Epithelial cell of esophagus (primary cell): ENCODE measurements around the gene DIDO1.
"Not testable (repeated sequence)": the region's sequence is repeated elsewhere in the genome, so short reads cannot be mapped to it uniquely, and the experiment has no call there.

Experiments
- DNase-seq: peaks from one replicate; pipeline ENCODE4 v3.0.0; 2010; ENCODE audit warnings: low read depth
- H3K4me3 ChIP-seq: 2 replicates; pipeline ENCODE4 v1.5.1; 2011; ENCODE audit warnings: mild to moderate bottlenecking, low read length, control low read depth
- CTCF ChIP-seq: IDR thresholded peaks from 2 replicates; pipeline ENCODE4 v1.5.1; 2011; ENCODE audit warnings: low read depth, mild to moderate bottlenecking, low read length, control low read depth, inconsistent platforms; ENCODE audit not compliant: insufficient read depth; ENCODE audit errors: missing control alignments

DIDO1 gene

GRCh38 chr20:62873681-62874031, 52.6 kb downstream of the DIDO1 start:
- not testable (repeated sequence) for H3K4me3 ChIP-seq, DNase-seq
- TF ChIP-seq CTCF: peak; percentile 38

- DNase-seq: no peak
- H3K4me3 ChIP-seq: no peak overlapping the region
- no peak for TF ChIP-seq CTCF
Measured at GRCh38 chr20:62873280-62873679, 53.0 kb downstream of the DIDO1 start.

- no peak overlapping the region for H3K4me3 ChIP-seq
- no peak for TF ChIP-seq CTCF
- DNase-seq: no peak
Measured at GRCh38 chr20:62872862-62873261, 53.4 kb downstream of the DIDO1 start.

- DNase-seq: no peak
- TF ChIP-seq CTCF: no peak
- no peak overlapping the region for H3K4me3 ChIP-seq
Measured at GRCh38 chr20:62872184-62872847, 54.0 kb downstream of the DIDO1 start.

- DNase-seq: no peak
- TF ChIP-seq CTCF: no peak
- H3K4me3 ChIP-seq: no peak overlapping the region
Measured at GRCh38 chr20:62864207-62864606, 62.1 kb downstream of the DIDO1 start.

- no peak for TF ChIP-seq CTCF
- peak within 1 kb of the TSS; percentile 54 for H3K4me3 ChIP-seq
Measured at GRCh38 chr20:62861726-62862336, 64.5 kb downstream of the DIDO1 start, which contains the start of gene TCFL5. TSS of gene TCFL5 (minus strand) at chr20:62861822. CDS start at chr20:62861670, 152 bp downstream.

More at GRCh38 chr20:62861726-62862336, 64.5 kb downstream of the DIDO1 start, which contains the start of gene TCFL5:
- DNase-seq: peak; percentile 89
